Measurements from ENCODE around the gene CEACAM18.
"Not testable (repeated sequence)": the region's sequence is repeated elsewhere in the genome, so short reads cannot be mapped to it uniquely, and the experiment has no call there.

Gene CEACAM18

GRCh38 chr19:51478381-51479234, at the start of gene CEACAM18:
Gene CEACAM18, plus strand, starts transcription at chr19:51478539.
- DNase-seq (ENCODE audit: low spot score) = no peak

GRCh38 chr19:51430221-51430620, 48.1 kb upstream of the CEACAM18 start:
- DNase-seq (ENCODE audit: low spot score) = no peak

GRCh38 chr19:51431124-51431523, 47.2 kb upstream of the CEACAM18 start:
- no peak for DNase-seq (ENCODE audit: low spot score)

GRCh38 chr19:51433043-51433442, 45.3 kb upstream of the CEACAM18 start:
- DNase-seq (ENCODE audit: low spot score) = no peak

- DNase-seq (ENCODE audit: low spot score) = no peak
Observed at GRCh38 chr19:51434456-51434855, 43.9 kb upstream of the CEACAM18 start.

GRCh38 chr19:51439021-51439465, 39.3 kb upstream of the CEACAM18 start:
- DNase-seq (ENCODE audit: low spot score) = no peak

GRCh38 chr19:51440052-51440451, 38.3 kb upstream of the CEACAM18 start:
- no peak for DNase-seq (ENCODE audit: low spot score)

- DNase-seq (ENCODE audit: low spot score) = no peak
Observed at GRCh38 chr19:51440846-51441409, 37.4 kb upstream of the CEACAM18 start.

GRCh38 chr19:51441410-51442390, 36.6 kb upstream of the CEACAM18 start:
- no peak for DNase-seq (ENCODE audit: low spot score)

- DNase-seq (ENCODE audit: low spot score) = not testable (repeated sequence)
Observed at GRCh38 chr19:51447510-51447909, 30.8 kb upstream of the CEACAM18 start.

- no peak for DNase-seq (ENCODE audit: low spot score)
Observed at GRCh38 chr19:51448011-51448410, 30.3 kb upstream of the CEACAM18 start.

GRCh38 chr19:51448411-51449016, 29.8 kb upstream of the CEACAM18 start:
- no peak for DNase-seq (ENCODE audit: low spot score)

- DNase-seq (ENCODE audit: low spot score) = no peak
Observed at GRCh38 chr19:51450730-51451307, 27.5 kb upstream of the CEACAM18 start.

- no peak for DNase-seq (ENCODE audit: low spot score)
Observed at GRCh38 chr19:51456541-51457290, 21.6 kb upstream of the CEACAM18 start.

GRCh38 chr19:51457351-51458013, 20.9 kb upstream of the CEACAM18 start:
- DNase-seq (ENCODE audit: low spot score) = no peak

GRCh38 chr19:51458051-51458645, 20.2 kb upstream of the CEACAM18 start, which contains the start of gene SIGLEC8:
Gene SIGLEC8, minus strand, starts transcription at chr19:51458454. Its CDS starts 67 bp downstream, at chr19:51458387.
- no peak for DNase-seq (ENCODE audit: low spot score)

- DNase-seq (ENCODE audit: low spot score) = no peak
Observed at GRCh38 chr19:51458899-51459505, 19.3 kb upstream of the CEACAM18 start.

GRCh38 chr19:51460164-51460992, 18.0 kb upstream of the CEACAM18 start:
- DNase-seq (ENCODE audit: low spot score) = no peak
